Heart left ventricle (tissue), 16 donors: ENCODE results near the gene ABCB6. TPM values are rescaled to one million over a fixed set of nuclear protein-coding genes. Genes with fewer than 3 reads are reported as not detected.

Experiments
- ATAC-seq, 4 donors: fragments of 200-7000 bp; cut with Tn5 transposase; one replicate each; pipeline ENCODE4 v1.9.1; 2020 to 2022; ENCODE audit warnings: moderate library complexity in 4 of 4, mild to moderate bottlenecking in 3 of 4, moderate number of reproducible peaks in 1 of 4
- DNase-seq, 5 donors: peaks; one replicate each; pipeline ENCODE4 v3.0.0-alpha.2; 2020
- H3K27ac ChIP-seq, 12 donors: fragments of 200-600 bp; sonication (generic) in 4 of 12; one replicate each; pipeline versions ENCODE4 v1.5.0 to v1.8.0; 2016 to 2022; ENCODE audit warnings: mild to moderate bottlenecking in 2 of 12
- H3K27me3 ChIP-seq, 9 donors: fragments of 200-600 bp; sonication (generic) in 2 of 9; one replicate each; pipeline versions ENCODE4 v1.5.1 to v1.8.0; 2016 to 2022; ENCODE audit warnings: mild to moderate bottlenecking in 3 of 9
- H3K36me3 ChIP-seq, 9 donors: fragments of 200-600 bp; sonication (generic) in 2 of 9; one replicate each; pipeline versions ENCODE4 v1.5.0 to v1.8.0; 2018 to 2022; ENCODE audit warnings: mild to moderate bottlenecking in 2 of 9
- H3K4me1 ChIP-seq, 12 donors: fragments of 200-600 bp; sonication (generic) in 4 of 12; one replicate each; pipeline versions ENCODE4 v1.5.0 to v1.8.0; 2016 to 2022; ENCODE audit warnings: mild to moderate bottlenecking in 3 of 12
- H3K4me3 ChIP-seq, 12 donors: fragments of 200-600 bp; sonication (generic) in 4 of 12; one replicate each; pipeline versions ENCODE4 v1.5.0 to v1.8.0; 2017 to 2022; ENCODE audit warnings: mild to moderate bottlenecking in 9 of 12, moderate library complexity in 4 of 12
- H3K9me3 ChIP-seq, 12 donors: fragments of 200-600 bp; sonication (generic) in 4 of 12; one replicate each; pipeline versions ENCODE4 v1.5.0 to v1.8.0; 2016 to 2022; ENCODE audit warnings: mild to moderate bottlenecking in 1 of 12
- POLR2A ChIP-seq, 2 donors: fragments of 450-650 bp; IDR thresholded peaks; one replicate each; pipeline ENCODE4 v1.6.1; 2017; ENCODE audit warnings: antibody characterized with exemption in 2 of 2, mild to moderate bottlenecking in 2 of 2, moderate library complexity in 2 of 2
- WGBS, 4 donors: extraction: QIAGEN DNeasy Blood & Tissue Kit in 2 of 4; methylation state at CpG; one replicate each; pipeline versions ENCODE4 v1.1.5 to v1.1.7; 2013 to 2018; 5-methylcytosine and 5-hydroxymethylcytosine counted together
- intact Hi-C, 10 donors: fragments of 100-400 bp; cut with DNase I; formaldehyde crosslinking; loops; one replicate each; pipeline versions ENCODE4 v1.11.1 to v1.14.2; 2022
- polyA plus RNA-seq, 2 donors: library from polyadenylated mRNA; stranded (reverse); fragments of 200-250 nt; gene quantifications; one replicate each; pipeline ENCODE4 v1.2.3, GENCODE V29; 2013
- total RNA-seq, 9 donors: library from RNA; depleted of rRNA in 2 of 9; stranded (reverse); fragments of >200 nt in 2 of 9; fragmentation: NEBNext Ultra II Directional in 3 of 9; extraction: Animal tissue kit (Norgen Biotek cat#: 25700) in 3 of 9; gene quantifications; one replicate each; pipeline versions ENCODE4 v1.1.0 to v1.2.4, GENCODE V29; 2016 to 2023
- TF ChIP-seq, protein P1 (sequence below), 12 donors: fragments of 200-600 bp; sonication (generic) in 4 of 12; IDR thresholded peaks; one replicate each; pipeline versions ENCODE4 v1.5.0 to v1.8.0; 2018 to 2022; ENCODE audit warnings: antibody characterized with exemption in 12 of 12, mild to moderate bottlenecking in 5 of 12
- donor health status: ischemic (EF 13 %, LVEDD 7.1; RV severe dilation, severe dysfunction).
- donor health status: healthy with polysubstance abuse.
- donor health status: DM: no; HTN: yes; CAD: no.
- donor health status: DM: no; HTN: no; CAD: no.
- donor health status: ischemic (EF 25% LVEDD 6.9; RV normal size, moderate dysfunction).
- donor health status: ischemic (EF 25% LVEDD 5.7; RV mildly dilated, moderate dysfunction).
- donor health status: healthy.
- donor health status: DM: yes; HTN: yes; CAD: no.
- donor health status: ischemic (EF 35%, LVEDD 5.7; RV mildly dilated, moderate dysfunction).
- donor health status: nonischemic (EF 11% LVEDD 7.7; RV severe dilation, severe dysfunction).
- donor health status: DM: yes; HTN: yes; CAD: no.
- donor health status: PGD.
- donor health status: ischemic (EF 29% LVEDD 5.4; RV normal size, mild dysfunction).
- donor health status: nonischemic (EF 23%, LVEDD 6.1; RV moderate dilation, normal function).

The ABCB6 gene
- total and polyA plus RNA-seq, 11 donors, result 12.1 to 30.4 (median 20.0) TPM

DNA sequence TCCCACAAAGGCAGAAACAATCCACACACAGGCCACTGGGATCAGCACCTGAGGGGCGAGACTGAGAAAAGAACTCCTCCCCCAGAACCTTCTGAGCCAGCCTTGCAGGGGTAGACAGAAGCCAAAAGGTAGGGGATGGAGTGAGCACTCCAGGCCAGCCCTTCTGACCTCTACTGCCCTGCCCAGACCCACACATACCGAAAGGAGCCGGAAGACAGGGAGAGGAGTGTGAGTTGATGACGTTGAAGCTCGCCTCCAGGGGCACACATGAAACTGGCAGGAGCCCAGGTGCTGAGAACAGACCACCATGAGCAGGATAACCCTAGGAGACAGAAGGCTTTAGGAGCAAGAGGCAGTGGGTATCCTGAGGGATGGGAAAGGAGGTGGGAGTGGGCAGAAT is 50.8 kb downstream of the ABCB6 start:
- no peak for TF ChIP-seq POLR2A (IDR thresholded peaks at IDR 0.05)
- TF ChIP-seq, protein P1, sequence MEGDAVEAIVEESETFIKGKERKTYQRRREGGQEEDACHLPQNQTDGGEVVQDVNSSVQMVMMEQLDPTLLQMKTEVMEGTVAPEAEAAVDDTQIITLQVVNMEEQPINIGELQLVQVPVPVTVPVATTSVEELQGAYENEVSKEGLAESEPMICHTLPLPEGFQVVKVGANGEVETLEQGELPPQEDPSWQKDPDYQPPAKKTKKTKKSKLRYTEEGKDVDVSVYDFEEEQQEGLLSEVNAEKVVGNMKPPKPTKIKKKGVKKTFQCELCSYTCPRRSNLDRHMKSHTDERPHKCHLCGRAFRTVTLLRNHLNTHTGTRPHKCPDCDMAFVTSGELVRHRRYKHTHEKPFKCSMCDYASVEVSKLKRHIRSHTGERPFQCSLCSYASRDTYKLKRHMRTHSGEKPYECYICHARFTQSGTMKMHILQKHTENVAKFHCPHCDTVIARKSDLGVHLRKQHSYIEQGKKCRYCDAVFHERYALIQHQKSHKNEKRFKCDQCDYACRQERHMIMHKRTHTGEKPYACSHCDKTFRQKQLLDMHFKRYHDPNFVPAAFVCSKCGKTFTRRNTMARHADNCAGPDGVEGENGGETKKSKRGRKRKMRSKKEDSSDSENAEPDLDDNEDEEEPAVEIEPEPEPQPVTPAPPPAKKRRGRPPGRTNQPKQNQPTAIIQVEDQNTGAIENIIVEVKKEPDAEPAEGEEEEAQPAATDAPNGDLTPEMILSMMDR (IDR thresholded peaks at IDR 0.05), result no peak

DNA sequence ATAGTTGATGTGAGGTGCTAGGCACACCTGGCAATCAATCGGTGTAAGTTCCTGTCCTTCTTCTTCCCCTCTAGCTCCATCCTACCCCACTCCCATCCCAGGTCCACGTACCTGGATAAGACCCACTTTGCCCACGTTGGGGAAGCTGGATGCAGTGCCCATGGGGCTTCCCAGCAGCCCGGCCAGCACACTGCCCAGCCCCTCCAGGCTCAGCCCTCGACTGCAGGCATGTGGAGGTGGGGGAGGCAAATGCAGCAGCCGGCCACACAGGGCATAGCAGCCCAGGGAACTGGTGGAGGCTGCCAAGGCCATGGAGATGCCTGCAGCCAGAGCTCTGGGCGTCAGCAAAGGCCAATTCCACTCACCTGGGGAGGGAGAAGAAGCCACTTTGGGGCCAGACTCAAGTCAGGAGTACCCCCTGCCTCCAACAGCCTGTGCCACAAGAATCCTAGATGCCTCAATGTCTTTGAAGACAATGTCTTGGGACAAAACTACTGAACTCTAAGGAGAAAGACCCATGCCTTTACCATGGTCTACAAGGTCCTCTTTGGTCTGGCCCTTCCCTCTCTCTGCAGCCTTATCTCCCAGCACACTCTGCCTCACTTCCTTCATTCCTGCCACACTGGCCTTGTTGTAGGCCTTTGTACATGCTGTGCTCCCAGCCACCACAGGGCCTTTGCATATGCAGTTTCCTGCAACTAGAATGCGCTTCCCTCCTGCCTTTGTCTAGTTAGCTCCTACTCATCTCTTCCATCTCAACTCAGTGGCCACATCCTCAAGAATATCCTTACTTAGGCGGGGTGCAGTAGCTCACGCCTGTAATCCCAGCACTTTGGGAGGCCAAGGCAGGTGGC is 53.5 kb downstream of the ABCB6 start:
- DNase-seq (no peak), ATAC-seq (no peak)
- H3K36me3 ChIP-seq, result no peaks in the 10 kb centered on the region
- H3K27me3 ChIP-seq, result no peaks in the 10 kb centered on the region
- 83 to 90% (median 84%) methylated on average over 10 of the region's 10 CpGs for WGBS, 4 donors
- no peak for TF ChIP-seq POLR2A (IDR thresholded peaks at IDR 0.05)
- TF ChIP-seq, protein P1 (IDR thresholded peaks at IDR 0.05), result no peak
- no peak overlapping the region for H3K4me3 ChIP-seq
- no peak overlapping the region for H3K27ac ChIP-seq
- H3K9me3 ChIP-seq, result no peaks in the 10 kb centered on the region
- intact Hi-C loops, result loop anchor here in 4 of 10 donors (5.0 to 10.0 kb wide), 2 partner anchors 42 to 220 kb away; partner anchors contain the start of genes DNPEP (in 3 of the 4) and ZFAND2B (in 1 of the 4)
- H3K4me1 ChIP-seq, result peaks cover 0 to 9% (median 5%) of the 10 kb centered on the region in 12 donors

More for the DNA sequence above, 50.8 kb downstream of the ABCB6 start:
- WGBS, 4 donors, result 67 to 75% (median 70%) methylated on average over 5 of the region's 5 CpGs
- Histone ChIP-seq H3K27me3 (no peaks in the 10 kb centered on the region), H3K4me3 (no peak overlapping the region), H3K4me1 (peaks cover 0 to 15% (median 10%) of the 10 kb centered on the region in 12 donors), H3K9me3 (no peaks in the 10 kb centered on the region), H3K36me3 (peaks cover 0 to 18% (median 12%) of the 10 kb centered on the region in 9 donors), H3K27ac (no peak overlapping the region)
- DNase-seq, result no peak
- ATAC-seq, result no peak
- intact Hi-C loops, result loop anchor here in 4 of 10 donors (5.0 to 10.0 kb wide), 2 partner anchors 39 to 217 kb away; partner anchors contain the start of genes DNPEP (in 3 of the 4) and ZFAND2B (in 1 of the 4)

DNA sequence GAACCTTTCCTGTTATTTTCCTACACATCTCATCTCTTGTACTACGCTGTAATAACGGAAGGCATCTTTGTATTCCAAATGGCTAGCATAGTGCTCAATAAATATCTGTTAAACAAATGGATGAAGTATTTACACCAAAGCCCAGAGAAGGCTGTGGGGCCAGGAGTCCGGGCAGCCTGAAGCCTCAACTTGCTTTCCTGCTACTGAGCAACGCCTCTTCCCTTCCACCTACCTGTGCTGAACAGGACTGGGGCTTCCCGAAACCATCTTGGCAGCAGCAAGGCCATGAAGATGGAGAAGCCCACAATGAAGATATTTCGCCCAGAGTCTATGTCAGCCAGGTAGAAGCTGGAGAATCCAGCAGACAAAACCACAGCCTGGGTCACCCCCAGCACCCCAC is 55.6 kb downstream of the ABCB6 start:
- no peak for DNase-seq
- H3K27ac ChIP-seq, result no peak overlapping the region
- no peak for TF ChIP-seq POLR2A (IDR thresholded peaks at IDR 0.05)
- TF ChIP-seq, protein P1 (IDR thresholded peaks at IDR 0.05), result no peak
- WGBS, 4 donors, result 92 to 97% (median 95%) methylated on average over 6 of the region's 6 CpGs
- intact Hi-C loops, result loop anchor here in 6 of 10 donors (5.0 to 10.0 kb wide), 3 partner anchors 44 to 222 kb away; partner anchors contain the start of genes DNPEP (in 3 of the 6) and ZFAND2B (in 3 of the 6)
- no peaks in the 10 kb centered on the region for H3K27me3 ChIP-seq
- no peaks in the 10 kb centered on the region for H3K36me3 ChIP-seq
- no peak for ATAC-seq
- no peaks in the 10 kb centered on the region for H3K9me3 ChIP-seq
- H3K4me1 ChIP-seq, result peaks cover 0 to 15% (median 10%) of the 10 kb centered on the region in 12 donors
- H3K4me3 ChIP-seq, result no peak overlapping the region

DNA sequence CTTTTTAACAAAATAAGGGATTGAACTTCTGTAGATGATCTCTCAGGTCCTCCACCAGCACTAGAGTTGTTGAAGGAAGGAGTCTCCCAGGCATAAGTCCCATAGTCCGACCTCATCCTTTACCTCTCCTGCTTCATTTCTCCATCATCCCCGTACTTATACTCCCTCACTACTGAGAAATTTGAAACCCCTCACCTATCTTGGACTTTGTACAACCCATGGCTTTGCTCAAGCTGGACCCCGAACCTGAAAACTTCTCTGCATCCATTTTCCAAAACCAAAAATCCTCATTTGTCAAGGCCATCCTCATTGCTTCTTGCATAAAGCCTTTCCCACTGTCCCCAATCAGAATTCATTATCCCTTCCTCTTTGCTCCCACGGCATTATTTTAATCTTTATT is 57.7 kb downstream of the ABCB6 start:
- no peak for ATAC-seq
- 67 to 76% (median 72%) methylated on average over 4 of the region's 4 CpGs for WGBS, 4 donors
- no peak for DNase-seq
- intact Hi-C loops, result loop anchor here in 8 of 10 donors (2.0 to 10.0 kb wide), 7 partner anchors 16 to 224 kb away; partner anchors contain the start of genes ZFAND2B (in 4 of the 8), DNPEP (in 3 of the 8) and CNPPD1 (in 1 of the 8)
- TF ChIP-seq, protein P1 (IDR thresholded peaks at IDR 0.05), result no peak
- TF ChIP-seq POLR2A (IDR thresholded peaks at IDR 0.05), result no peak
- H3K4me3 ChIP-seq, result peak overlapping the region in 11 of 12 donors; percentile 42 to 88 (median 69)
- H3K4me1 ChIP-seq, result peaks cover 0 to 15% (median 10%) of the 10 kb centered on the region in 12 donors
- no peaks in the 10 kb centered on the region for H3K9me3 ChIP-seq
- H3K27me3 ChIP-seq, result no peaks in the 10 kb centered on the region
- peaks cover 0 to 16% (median 15%) of the 10 kb centered on the region in 9 donors for H3K36me3 ChIP-seq
- peak overlapping the region in 11 of 12 donors; percentile 88 to 99 (median 95) for H3K27ac ChIP-seq
